ENCODE data around the gene KRT86.

- TF ChIP-seq ZNF720 (CRISPR knock-in tag; IDR thresholded peaks at IDR 0.05), result no peak
- TF ChIP-seq EP300 (IDR thresholded peaks at IDR 0.05; ENCODE audit: low read depth in 2 of 2, low read length in 2 of 2), result no peak
- no peak for TF ChIP-seq EP300 (CRISPR knock-in tag; IDR thresholded peaks at IDR 0.05; ENCODE audit: borderline replicate concordance)
Observed at GRCh38 chr12:52318241-52318990, 44.0 kb downstream of the KRT86 start.

Data from HepG2 (cell line).